CD4-positive, alpha-beta T cell treated with Interleukin-15 for 4 hours (primary cell): ENCODE measurements around the gene HMCN1.

Source experiments
- DNase-seq: peaks from one replicate; pipeline ENCODE4 v3.0.0-alpha.2; 2020; ENCODE audit warnings: low spot score

Gene HMCN1

DNA sequence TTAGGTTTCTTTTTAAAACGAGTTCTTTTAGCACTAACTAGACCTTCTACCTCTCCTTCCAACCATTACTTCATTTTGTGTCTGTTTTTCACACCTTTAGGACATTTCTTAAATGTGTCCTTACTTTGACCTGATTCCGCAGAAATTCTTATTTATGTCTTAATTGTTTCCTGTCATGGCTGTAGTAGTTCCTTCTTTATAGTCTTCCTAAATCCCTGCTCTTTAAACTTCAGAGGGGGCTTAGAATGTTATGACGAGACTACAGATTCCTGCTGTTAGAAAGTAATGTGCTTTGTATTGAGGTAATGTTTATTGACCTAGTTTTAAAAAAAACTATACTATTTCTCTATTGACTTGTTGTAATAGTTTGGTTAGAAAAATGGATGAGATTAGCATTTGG is 70.4 kb downstream of the HMCN1 start:
- no peak for DNase-seq

DNA sequence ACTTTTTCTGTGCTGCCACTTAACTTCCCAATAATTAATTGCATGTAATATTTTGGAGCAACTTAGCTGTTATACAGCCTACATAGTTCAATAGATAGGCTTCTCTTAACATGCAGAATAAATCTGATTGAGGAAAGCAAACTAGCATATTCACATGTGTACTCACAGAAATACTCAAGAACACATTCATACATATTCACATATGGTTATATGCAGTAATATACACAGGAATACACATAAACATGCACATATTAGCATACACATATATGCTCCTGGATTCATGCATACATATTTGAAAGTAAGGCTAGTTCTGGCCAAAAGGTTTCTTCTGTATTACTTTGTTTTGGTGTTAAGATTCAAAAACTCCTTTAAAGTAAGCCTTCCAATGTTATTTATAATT is 73.1 kb downstream of the HMCN1 start:
- DNase-seq, result no peak

GRCh38 chr1:185808631-185809030 is 74.4 kb downstream of the HMCN1 start:
- no peak for DNase-seq

GRCh38 chr1:185811073-185811709 is 77.0 kb downstream of the HMCN1 start:
- DNase-seq, result no peak

GRCh38 chr1:185812934-185813333 is 78.7 kb downstream of the HMCN1 start:
- no peak for DNase-seq

DNA sequence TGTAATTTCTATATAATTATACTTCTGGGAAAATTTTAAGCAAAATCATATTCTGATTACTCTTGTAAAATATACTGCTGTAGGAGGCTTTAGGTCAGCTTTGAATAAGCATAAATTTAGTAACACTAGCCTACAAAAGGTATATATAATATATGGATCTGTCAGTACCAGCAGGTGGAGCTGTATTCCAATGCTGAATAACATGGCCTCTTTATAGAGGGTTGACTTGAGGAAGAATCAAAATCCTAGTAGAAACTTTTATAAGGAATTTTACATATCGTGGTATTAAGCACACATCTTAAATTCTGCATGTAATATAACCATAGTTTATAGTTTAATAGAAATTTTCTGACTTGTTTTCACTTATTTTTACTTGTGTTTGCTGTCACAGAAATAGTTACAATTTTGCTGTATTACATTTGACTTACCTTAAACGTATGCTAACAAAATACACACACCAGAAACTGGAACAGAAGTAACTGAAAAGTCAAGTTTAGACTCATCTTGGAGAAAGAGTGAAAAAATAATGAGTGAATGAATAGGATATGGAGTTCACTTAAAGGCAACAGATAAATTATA is 79.3 kb downstream of the HMCN1 start:
- no peak for DNase-seq

DNA sequence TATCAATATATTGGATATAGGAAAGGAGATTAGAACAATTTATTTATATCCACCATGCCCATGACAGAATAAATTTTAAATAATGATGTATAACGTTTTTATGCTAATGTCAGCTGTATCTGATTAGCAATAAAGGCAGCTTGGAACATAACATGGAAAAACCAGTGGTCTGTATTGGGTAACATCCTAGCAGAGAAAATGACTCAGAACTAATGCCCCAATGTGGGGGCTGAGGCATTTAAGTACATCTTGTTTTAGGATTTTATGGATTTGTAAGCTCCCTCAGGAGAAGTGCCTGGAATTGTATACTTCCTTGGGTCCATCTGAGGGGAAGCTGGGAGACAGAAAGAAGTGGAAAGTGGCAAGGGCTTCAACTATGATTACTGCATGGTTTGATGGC is 82.3 kb downstream of the HMCN1 start:
- no peak for DNase-seq

- no peak for DNase-seq
Observed at GRCh38 chr1:185819798-185820197, 85.6 kb downstream of the HMCN1 start.

GRCh38 chr1:185821612-185822385 is 87.6 kb downstream of the HMCN1 start:
- no peak for DNase-seq

DNA sequence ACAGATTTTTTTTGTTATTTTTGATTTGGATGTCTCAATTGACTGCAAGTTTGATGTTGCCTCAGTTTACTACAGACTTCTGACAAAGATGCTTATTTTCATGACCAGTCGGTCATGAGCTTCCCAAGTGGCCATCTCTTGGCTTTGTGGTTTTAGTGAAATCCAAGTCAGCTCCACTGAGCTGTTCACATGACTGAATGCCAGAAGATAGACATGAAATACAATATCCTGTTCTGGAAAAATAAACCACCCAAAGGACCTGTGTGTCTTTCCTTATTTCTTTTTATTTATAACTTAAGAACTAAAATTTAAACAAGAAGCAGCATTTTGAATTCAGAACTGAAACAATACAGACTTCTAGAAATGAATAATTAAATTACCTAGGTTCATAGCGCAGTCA is 89.3 kb downstream of the HMCN1 start:
- no peak for DNase-seq

GRCh38 chr1:185824106-185824505 is 89.9 kb downstream of the HMCN1 start:
- no peak for DNase-seq

- DNase-seq, result no peak
Observed at GRCh38 chr1:185825556-185825955, 91.4 kb downstream of the HMCN1 start.

GRCh38 chr1:185834371-185834905 is 100.2 kb downstream of the HMCN1 start:
- DNase-seq, result no peak

DNA sequence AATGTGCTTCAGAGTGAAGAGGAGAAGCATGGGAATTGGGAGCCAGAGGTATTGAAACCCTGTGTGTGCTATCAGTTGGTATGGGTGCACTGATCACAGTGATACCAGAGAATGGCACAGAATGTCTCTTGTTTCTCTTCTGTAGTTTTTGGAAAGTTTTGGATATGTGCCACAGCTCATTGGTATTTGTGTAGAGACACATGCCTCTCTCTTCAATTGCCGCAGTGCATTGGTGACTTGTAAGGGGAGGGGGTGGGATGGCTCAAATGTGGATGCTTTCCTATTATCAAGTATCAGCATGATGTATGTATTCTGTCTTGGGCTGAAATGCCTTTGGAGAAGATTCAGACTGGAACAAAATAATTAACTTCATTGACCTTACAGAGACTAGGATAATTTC is 101.0 kb downstream of the HMCN1 start:
- DNase-seq, result no peak

GRCh38 chr1:185837711-185838110 is 103.5 kb downstream of the HMCN1 start:
- no peak for DNase-seq

GRCh38 chr1:185838111-185838510 is 103.9 kb downstream of the HMCN1 start:
- DNase-seq, result no peak

- no peak for DNase-seq
Observed at GRCh38 chr1:185840880-185841279, 106.7 kb downstream of the HMCN1 start.

DNA sequence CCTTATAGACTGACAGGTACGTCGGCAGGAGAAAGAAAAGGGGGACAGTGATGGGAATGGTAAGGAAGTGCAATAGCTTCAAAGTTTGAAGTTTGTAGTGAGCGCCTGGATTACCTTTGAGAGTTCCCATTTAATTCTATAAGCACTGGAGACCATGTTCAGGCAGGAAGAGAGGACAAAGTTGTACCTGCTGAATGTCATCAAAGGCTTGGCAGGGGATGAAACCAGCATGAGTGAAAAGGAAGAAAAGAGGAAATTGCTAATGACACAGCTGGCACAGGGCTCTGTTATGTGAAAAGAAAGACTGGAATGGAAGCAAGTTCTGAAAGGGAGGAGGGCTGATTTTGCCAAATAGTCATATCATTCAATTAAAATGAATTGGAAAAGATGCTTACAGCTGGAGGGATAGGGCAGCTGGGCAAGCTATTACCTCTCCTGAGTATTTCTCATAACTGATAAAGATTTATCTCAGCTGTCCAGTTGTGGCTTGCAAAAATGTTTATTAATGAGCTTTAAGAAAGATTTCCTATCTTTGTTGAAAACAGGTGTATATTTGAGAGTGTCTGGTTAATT is 109.2 kb downstream of the HMCN1 start:
- no peak for DNase-seq

DNA sequence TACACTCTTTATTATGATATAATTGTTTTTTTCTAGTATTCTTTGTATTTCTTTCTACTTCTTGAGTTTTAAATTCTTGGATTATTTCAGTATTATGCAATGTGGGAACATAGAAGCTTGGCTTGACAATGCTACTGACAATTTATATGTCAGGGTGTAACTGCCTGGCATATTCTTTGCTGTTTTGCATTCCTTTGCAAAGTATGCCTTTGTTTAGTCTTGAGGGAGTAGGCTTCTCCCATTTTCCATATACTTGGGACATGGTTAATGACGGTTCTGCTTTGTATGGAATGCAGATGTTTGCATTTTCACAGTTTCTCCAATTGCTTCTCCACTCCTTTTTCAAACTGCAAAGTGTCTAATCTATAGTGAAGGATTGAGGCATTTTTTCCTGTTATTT is 109.8 kb downstream of the HMCN1 start:
- no peak for DNase-seq

- no peak for DNase-seq
Observed at GRCh38 chr1:185846672-185847444, 112.7 kb downstream of the HMCN1 start.

GRCh38 chr1:185849014-185849413 is 114.8 kb downstream of the HMCN1 start:
- no peak for DNase-seq

DNA sequence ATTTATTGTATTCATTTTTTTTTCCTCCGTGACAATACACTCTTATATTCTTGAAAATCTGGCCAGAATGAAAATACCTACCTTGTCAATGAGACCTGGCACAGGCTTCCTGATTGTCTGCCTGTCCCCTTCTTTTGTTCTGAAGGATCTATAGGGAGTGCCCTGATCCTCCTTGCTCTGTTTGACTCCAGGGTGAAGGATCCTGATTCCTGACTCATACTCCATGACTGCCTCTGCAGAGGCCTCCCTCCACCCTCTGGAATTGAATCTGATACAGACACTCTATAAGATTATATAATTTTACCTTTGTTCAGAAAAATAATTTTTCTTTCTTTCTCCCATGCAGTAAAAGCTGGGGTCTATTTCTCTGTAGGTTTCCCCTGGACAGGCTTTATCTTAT is 116.2 kb downstream of the HMCN1 start:
- no peak for DNase-seq
